ENCODE data around the gene ST6GALNAC6.
"Not testable (repeated sequence)": the region's sequence is repeated elsewhere in the genome, so short reads cannot be mapped to it uniquely, and the experiment has no call there.

The ST6GALNAC6 gene

GRCh38 chr9:127887792-127888191, 11.6 kb downstream of the ST6GALNAC6 start:
- peak; percentile 34 for DNase-seq

GRCh38 chr9:127886401-127886972, 12.9 kb downstream of the ST6GALNAC6 start:
- peak; percentile 24 for DNase-seq

- peak; percentile 41 for DNase-seq
These were observed 13.7 kb downstream of the ST6GALNAC6 start for GRCh38 chr9:127885508-127886281.

GRCh38 chr9:127884976-127885490, 14.4 kb downstream of the ST6GALNAC6 start:
- no peak for DNase-seq

- DNase-seq, result no peak
These were observed 14.9 kb downstream of the ST6GALNAC6 start for GRCh38 chr9:127884427-127884911.

- DNase-seq, result no peak
These were observed 15.4 kb downstream of the ST6GALNAC6 start for GRCh38 chr9:127883959-127884358.

- DNase-seq, result not testable (repeated sequence)
These were observed 17.7 kb downstream of the ST6GALNAC6 start for GRCh38 chr9:127881715-127882114.

GRCh38 chr9:127880143-127880542, 19.3 kb downstream of the ST6GALNAC6 start:
- no peak for DNase-seq

GRCh38 chr9:127878652-127879390, 20.6 kb downstream of the ST6GALNAC6 start:
- DNase-seq, result no peak

GRCh38 chr9:127878001-127878651, 21.3 kb downstream of the ST6GALNAC6 start:
- peak; percentile 70 for DNase-seq

GRCh38 chr9:127877566-127877998, 21.8 kb downstream of the ST6GALNAC6 start, which contains the start of gene AK1:
TSS of gene AK1 (minus strand) at chr9:127877675. CDS start at chr9:127874617, 3,058 bp downstream.
- peak; percentile 79 for DNase-seq

GRCh38 chr9:127876764-127877562, 22.4 kb downstream of the ST6GALNAC6 start:
- peak; percentile 18 for DNase-seq

- DNase-seq, result no peak
These were observed 23.2 kb downstream of the ST6GALNAC6 start for GRCh38 chr9:127876026-127876763.

- no peak for DNase-seq
These were observed 24.0 kb downstream of the ST6GALNAC6 start for GRCh38 chr9:127875306-127875966.

GRCh38 chr9:127874301-127875221, 24.8 kb downstream of the ST6GALNAC6 start:
- DNase-seq, result no peak

- DNase-seq, result no peak
These were observed 25.5 kb downstream of the ST6GALNAC6 start for GRCh38 chr9:127873886-127874285.

GRCh38 chr9:127873223-127873691, 26.1 kb downstream of the ST6GALNAC6 start:
- peak; percentile 32 for DNase-seq

- DNase-seq, result no peak
These were observed 26.8 kb downstream of the ST6GALNAC6 start for GRCh38 chr9:127872369-127873222.
